IMR-90 (cell line): ENCODE data around the gene TLR6. TPM values are rescaled to one million over a fixed set of nuclear protein-coding genes. Genes with fewer than 3 reads are reported as not detected.

Experiments
- ATAC-seq: fragments of 200-7000 bp; cut with Tn5 transposase; 2 replicates; pipeline ENCODE4 v1.9.1; 2020; ENCODE audit warnings: low read depth, mild to moderate bottlenecking, moderate library complexity
- BruUV-seq: library from RNA; stranded (reverse); fragments of 400-500 nt; replicated peaks from 2 replicates; lab custom pipeline; 2021; lab: Mats Ljungman, UMichigan
- CTCF ChIA-PET: fragments of 300-600 bp; formaldehyde crosslinking; extraction: SDS; loops from one replicate; lab custom pipeline; 2021; ENCODE audit warnings: antibody characterized with exemption; lab: Yijun Ruan, JAX
- POLR2A ChIA-PET: fragments of 300-600 bp; sonication (Branson Sonifier 250); formaldehyde crosslinking; loops from one replicate; lab custom pipeline; 2022; ENCODE audit warnings: antibody characterized with exemption; ENCODE audit not compliant: unreplicated experiment; lab: Charles Lee
- DNase-seq: peaks from one replicate; pipeline ENCODE4 v3.0.0; 2013
- H2AFZ ChIP-seq: replicated peaks from 2 replicates; pipeline ENCODE3; 2013; ENCODE audit warnings: low read length, mild to moderate bottlenecking; ENCODE audit not compliant: poor library complexity
- H2AK5ac ChIP-seq: 2 replicates; pipeline ENCODE4 v1.6.1; 2013; ENCODE audit warnings: low read depth, low read length, inconsistent platforms
- H2AK9ac ChIP-seq: replicated peaks from 2 replicates; pipeline ENCODE3; 2013; ENCODE audit warnings: mild to moderate bottlenecking, low read depth, low read length, moderate library complexity; ENCODE audit not compliant: poor library complexity
- H2BK120ac ChIP-seq: 2 replicates; pipeline ENCODE4 v1.6.1; 2013; ENCODE audit warnings: low read depth, low read length, inconsistent platforms
- H2BK15ac ChIP-seq: 3 replicates; pipeline ENCODE4 v1.6.1; 2013; ENCODE audit warnings: low read depth, low read length, inconsistent platforms
- H2BK20ac ChIP-seq: 2 replicates; pipeline ENCODE4 v1.6.1; 2013; ENCODE audit warnings: low read depth, mild to moderate bottlenecking, inconsistent platforms, low read length, moderate library complexity
- H2BK5ac ChIP-seq: 2 replicates; pipeline ENCODE4 v1.6.1; 2013; ENCODE audit warnings: mild to moderate bottlenecking, low read depth, low read length, inconsistent platforms; ENCODE audit not compliant: poor library complexity, severe bottlenecking
- H3K14ac ChIP-seq: replicated peaks from 2 replicates; pipeline ENCODE4 v1.6.1; 2013; ENCODE audit warnings: low read depth, low read length, inconsistent platforms
- H3K18ac ChIP-seq: 2 replicates; pipeline ENCODE4 v1.6.1; 2013; ENCODE audit warnings: low read depth, low read length, control low read depth
- H3K23ac ChIP-seq: 2 replicates; pipeline ENCODE4 v1.6.1; 2013; ENCODE audit warnings: low read depth, low read length, inconsistent platforms
- H3K27ac ChIP-seq: 2 replicates; pipeline ENCODE4 v1.5.1; 2013; ENCODE audit warnings: mild to moderate bottlenecking, control low read depth, low read length; ENCODE audit not compliant: insufficient read depth
- H3K27me3 ChIP-seq: 2 replicates; pipeline ENCODE4 v1.6.1; 2013; ENCODE audit warnings: low read length; ENCODE audit not compliant: control insufficient read depth, insufficient read depth
- H3K36me3 ChIP-seq: 2 replicates; pipeline ENCODE4 v1.6.1; 2013; ENCODE audit warnings: low read length, mixed read lengths; ENCODE audit not compliant: control insufficient read depth, insufficient read depth
- H3K4ac ChIP-seq: 2 replicates; pipeline ENCODE4 v1.6.1; 2013; ENCODE audit warnings: low read depth, low read length, inconsistent platforms
- H3K4me1 ChIP-seq: 2 replicates; pipeline ENCODE4 v1.6.1; 2013; ENCODE audit warnings: low read length, mixed read lengths; ENCODE audit not compliant: control insufficient read depth, insufficient read depth
- H3K4me2 ChIP-seq: 2 replicates; pipeline ENCODE4 v1.6.1; 2013; ENCODE audit warnings: low read depth, mild to moderate bottlenecking, control low read depth, low read length, moderate library complexity
- H3K4me3 ChIP-seq: 2 replicates; pipeline ENCODE4 v1.5.1; 2013; ENCODE audit warnings: low read depth, mild to moderate bottlenecking, control low read depth, low read length, moderate library complexity; ENCODE audit not compliant: insufficient read depth
- H3K56ac ChIP-seq: 2 replicates; pipeline ENCODE4 v1.6.1; 2013; ENCODE audit warnings: low read length, inconsistent platforms; ENCODE audit not compliant: insufficient read depth; ENCODE audit errors: extremely low read depth
- H3K79me1 ChIP-seq, 2 experiments: 2 replicates each; pipeline ENCODE4 v1.6.1; 2013; ENCODE audit warnings: low read length in 2 of 2, inconsistent platforms in 1 of 2, low read depth in 1 of 2
- H3K9ac ChIP-seq: 2 replicates; pipeline ENCODE4 v1.6.1; 2013; ENCODE audit warnings: low read depth, low read length, control low read depth
- H3K9me1 ChIP-seq: 2 replicates; pipeline ENCODE4 v1.6.1; 2013; ENCODE audit warnings: low read length, inconsistent platforms; ENCODE audit not compliant: insufficient read depth
- H3K9me3 ChIP-seq: 2 replicates; pipeline ENCODE4 v1.6.1; 2013; ENCODE audit warnings: low read length; ENCODE audit not compliant: control insufficient read depth, insufficient read depth
- H4K20me1 ChIP-seq: 2 replicates; pipeline ENCODE4 v1.6.1; 2013; ENCODE audit warnings: low read length, inconsistent platforms; ENCODE audit not compliant: insufficient read depth
- H4K5ac ChIP-seq: 2 replicates; pipeline ENCODE4 v1.6.1; 2013; ENCODE audit warnings: mild to moderate bottlenecking, low read depth, low read length, control low read depth
- H4K8ac ChIP-seq, 2 experiments: 2 replicates each; pipeline ENCODE4 v1.6.1; 2013; ENCODE audit warnings: low read depth in 2 of 2, low read length in 2 of 2, control low read depth in 1 of 2, inconsistent platforms in 1 of 2
- H4K91ac ChIP-seq: 2 replicates; pipeline ENCODE4 v1.6.1; 2013; ENCODE audit warnings: low read depth, low read length, inconsistent platforms; ENCODE audit not compliant: insufficient read depth
- BHLHE40 ChIP-seq: fragments of 150-350 bp; IDR thresholded peaks from 2 replicates; pipeline ENCODE4 v1.6.1; 2016; ENCODE audit warnings: mild to moderate bottlenecking, low read depth, low read length
- CEBPB ChIP-seq: IDR thresholded peaks from 2 replicates; pipeline ENCODE4 v1.6.1; 2012; ENCODE audit warnings: low read depth, low read length, improper control_type of control experiment
- CHD1 ChIP-seq: IDR thresholded peaks from 2 replicates; pipeline ENCODE4 v1.6.1; 2012; ENCODE audit warnings: low read depth, low read length, improper control_type of control experiment
- FOS ChIP-seq: fragments of 150-350 bp; IDR thresholded peaks from 2 replicates; pipeline ENCODE4 v1.6.1; 2016; ENCODE audit warnings: low read depth, low read length
- MAFK ChIP-seq: IDR thresholded peaks from 2 replicates; pipeline ENCODE4 v1.6.1; 2012; ENCODE audit warnings: low read depth, low read length, improper control_type of control experiment
- MAZ ChIP-seq: IDR thresholded peaks from 2 replicates; pipeline ENCODE4 v1.6.1; 2012; ENCODE audit warnings: low read depth, mild to moderate bottlenecking, low read length, improper control_type of control experiment, moderate library complexity, borderline replicate concordance
- MXI1 ChIP-seq: IDR thresholded peaks from 2 replicates; pipeline ENCODE4 v1.6.1; 2012; ENCODE audit warnings: low read depth, mild to moderate bottlenecking, low read length, moderate library complexity, borderline replicate concordance
- NFE2L2 ChIP-seq: fragments of 150-350 bp; IDR thresholded peaks from 2 replicates; pipeline ENCODE4 v1.6.1; 2016; ENCODE audit warnings: low read depth, mild to moderate bottlenecking, low read length
- POLR2A ChIP-seq: IDR thresholded peaks from 2 replicates; pipeline ENCODE4 v1.6.1; 2012; ENCODE audit warnings: mild to moderate bottlenecking, low read depth, low read length
- RAD21 ChIP-seq: IDR thresholded peaks from 2 replicates; pipeline ENCODE4 v1.6.1; 2012; ENCODE audit warnings: low read length, improper control_type of control experiment
- RCOR1 ChIP-seq: IDR thresholded peaks from 2 replicates; pipeline ENCODE4 v1.6.1; 2012; ENCODE audit warnings: mild to moderate bottlenecking, low read length, improper control_type of control experiment; ENCODE audit not compliant: insufficient replicate concordance
- RFX5 ChIP-seq: IDR thresholded peaks from 2 replicates; pipeline ENCODE4 v1.8.0; 2012; ENCODE audit warnings: low read depth, mild to moderate bottlenecking, low read length, moderate library complexity
- SMC3 ChIP-seq: fragments of 150-350 bp; IDR thresholded peaks from 2 replicates; pipeline ENCODE4 v1.6.1; 2016; ENCODE audit warnings: low read depth, mild to moderate bottlenecking, antibody characterized with exemption, low read length, moderate library complexity
- WGBS, 2 experiments: methylation state at CpG; one replicate each; pipeline versions ENCODE4 v1.1.5 to v1.1.7; 2013; ENCODE audit warnings: missing lambda C conversion rate in 2 of 2; ENCODE audit not compliant: insufficient read length in 1 of 2; ENCODE audit errors: extremely low coverage in 2 of 2; 5-methylcytosine and 5-hydroxymethylcytosine counted together
- dilution Hi-C: fragments of 300-500 bp; cut with HindIII; formaldehyde crosslinking; loops from one replicate; pipeline ENCODE4 v1.14.3; 2018; ENCODE audit warnings: low sequenced_read_pairs; ENCODE audit not compliant: unreplicated experiment
- in situ Hi-C: fragments of 300-500 bp; cut with MboI; formaldehyde crosslinking; loops from 3 replicates; pipeline ENCODE4 v1.14.3; 2019; ENCODE audit warnings: low sequenced_read_pairs, inconsistent platforms, mixed read lengths
- intact Hi-C: fragments of 100-400 bp; cut with micrococcal nuclease; formaldehyde crosslinking; loops from 2 replicates; pipeline ENCODE4 v1.10.0; 2022
- polyA plus RNA-seq, 3 experiments: library from polyadenylated mRNA; depleted of rRNA; stranded (reverse); fragments of >200 nt; gene quantifications; 2 replicates each; pipeline ENCODE4 v1.2.3, GENCODE V29; 2012; ENCODE audit warnings: low replicate concordance in 1 of 3
- total RNA-seq: library from RNA; depleted of rRNA; stranded (reverse); fragments of >200 nt; gene quantifications from 2 replicates; pipeline ENCODE4 v1.2.3, GENCODE V29; 2012
- TF ChIP-seq, protein P1 (sequence below): conservative IDR thresholded peaks from 2 replicates; pipeline ENCODE4 v1.5.1; 2012; ENCODE audit warnings: mild to moderate bottlenecking, low read depth, low read length, improper control_type of control experiment
- TF ChIP-seq, protein P2 (sequence below): fragments of 150-350 bp; IDR thresholded peaks from 2 replicates; pipeline ENCODE4 v1.6.1; 2016; ENCODE audit warnings: low read depth, mild to moderate bottlenecking, low read length, moderate library complexity, borderline replicate concordance
- TF ChIP-seq, protein P3 (sequence below): fragments of 150-350 bp; IDR thresholded peaks from 2 replicates; pipeline ENCODE4 v1.6.1; 2017; ENCODE audit warnings: mild to moderate bottlenecking, antibody characterized with exemption, low read length, low read depth

The TLR6 gene
- total and polyA plus RNA-seq, 2 of the 4 experiments (the other 2 are of a cell fraction) = 1.4 to 3.9 TPM

DNA sequence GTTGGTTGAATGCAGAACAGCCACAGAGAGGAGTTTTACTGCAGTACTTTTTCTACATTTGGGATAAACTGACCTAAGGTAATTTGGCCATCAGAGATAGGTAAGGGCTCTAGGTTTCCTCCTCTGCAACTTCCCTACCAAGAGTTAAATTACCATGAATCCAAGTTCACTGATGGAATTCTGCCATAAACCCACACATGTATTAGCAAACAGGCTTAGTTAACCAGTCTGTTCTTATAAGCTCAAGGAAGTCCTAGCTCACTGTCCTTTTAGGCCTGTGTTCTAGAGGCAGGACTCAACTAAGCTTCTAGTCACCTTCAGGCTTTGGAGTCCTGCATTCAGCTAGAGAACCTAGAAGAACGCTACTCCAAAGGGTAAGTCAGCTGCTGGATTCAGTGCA lies 15.0 kb upstream of the TLR6 start:
- H4K5ac ChIP-seq = no peak overlapping the region; the same call in 1 of the 2 replicates
- dilution Hi-C loops = no loop called here
- no CpG with 5 or more reads among the region's 1 CpG for WGBS, 2 experiments
- H2BK20ac ChIP-seq = no peak overlapping the region
- H2BK15ac ChIP-seq = no peak overlapping the region
- no peak overlapping the region for H2AK5ac ChIP-seq
- H2BK5ac ChIP-seq = peak overlapping the region; percentile 27
- H3K79me1 ChIP-seq = peaks cover 17 to 66% of the 10 kb centered on the region in 2 experiments
- TF ChIP-seq RAD21 = no peak
- TF ChIP-seq MAFK = no peak
- TF ChIP-seq, protein P1, sequence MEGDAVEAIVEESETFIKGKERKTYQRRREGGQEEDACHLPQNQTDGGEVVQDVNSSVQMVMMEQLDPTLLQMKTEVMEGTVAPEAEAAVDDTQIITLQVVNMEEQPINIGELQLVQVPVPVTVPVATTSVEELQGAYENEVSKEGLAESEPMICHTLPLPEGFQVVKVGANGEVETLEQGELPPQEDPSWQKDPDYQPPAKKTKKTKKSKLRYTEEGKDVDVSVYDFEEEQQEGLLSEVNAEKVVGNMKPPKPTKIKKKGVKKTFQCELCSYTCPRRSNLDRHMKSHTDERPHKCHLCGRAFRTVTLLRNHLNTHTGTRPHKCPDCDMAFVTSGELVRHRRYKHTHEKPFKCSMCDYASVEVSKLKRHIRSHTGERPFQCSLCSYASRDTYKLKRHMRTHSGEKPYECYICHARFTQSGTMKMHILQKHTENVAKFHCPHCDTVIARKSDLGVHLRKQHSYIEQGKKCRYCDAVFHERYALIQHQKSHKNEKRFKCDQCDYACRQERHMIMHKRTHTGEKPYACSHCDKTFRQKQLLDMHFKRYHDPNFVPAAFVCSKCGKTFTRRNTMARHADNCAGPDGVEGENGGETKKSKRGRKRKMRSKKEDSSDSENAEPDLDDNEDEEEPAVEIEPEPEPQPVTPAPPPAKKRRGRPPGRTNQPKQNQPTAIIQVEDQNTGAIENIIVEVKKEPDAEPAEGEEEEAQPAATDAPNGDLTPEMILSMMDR = no peak
- TF ChIP-seq BHLHE40 = no peak
- TF ChIP-seq CHD1 = no peak
- TF ChIP-seq POLR2A = no peak
- no peak for TF ChIP-seq CEBPB
- TF ChIP-seq, protein P2, sequence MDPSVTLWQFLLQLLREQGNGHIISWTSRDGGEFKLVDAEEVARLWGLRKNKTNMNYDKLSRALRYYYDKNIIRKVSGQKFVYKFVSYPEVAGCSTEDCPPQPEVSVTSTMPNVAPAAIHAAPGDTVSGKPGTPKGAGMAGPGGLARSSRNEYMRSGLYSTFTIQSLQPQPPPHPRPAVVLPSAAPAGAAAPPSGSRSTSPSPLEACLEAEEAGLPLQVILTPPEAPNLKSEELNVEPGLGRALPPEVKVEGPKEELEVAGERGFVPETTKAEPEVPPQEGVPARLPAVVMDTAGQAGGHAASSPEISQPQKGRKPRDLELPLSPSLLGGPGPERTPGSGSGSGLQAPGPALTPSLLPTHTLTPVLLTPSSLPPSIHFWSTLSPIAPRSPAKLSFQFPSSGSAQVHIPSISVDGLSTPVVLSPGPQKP = no peak
- no peak for TF ChIP-seq RCOR1
- TF ChIP-seq RFX5 = no peak
- no peak for TF ChIP-seq MAZ
- TF ChIP-seq NFE2L2 = no peak
- TF ChIP-seq, protein P3, sequence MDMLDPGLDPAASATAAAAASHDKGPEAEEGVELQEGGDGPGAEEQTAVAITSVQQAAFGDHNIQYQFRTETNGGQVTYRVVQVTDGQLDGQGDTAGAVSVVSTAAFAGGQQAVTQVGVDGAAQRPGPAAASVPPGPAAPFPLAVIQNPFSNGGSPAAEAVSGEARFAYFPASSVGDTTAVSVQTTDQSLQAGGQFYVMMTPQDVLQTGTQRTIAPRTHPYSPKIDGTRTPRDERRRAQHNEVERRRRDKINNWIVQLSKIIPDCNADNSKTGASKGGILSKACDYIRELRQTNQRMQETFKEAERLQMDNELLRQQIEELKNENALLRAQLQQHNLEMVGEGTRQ = no peak
- no peak for TF ChIP-seq FOS
- no peak for TF ChIP-seq MXI1
- TF ChIP-seq SMC3 = no peak
- H3K9me3 ChIP-seq = no peaks in the 10 kb centered on the region
- POLR2A ChIA-PET = no interaction called here
- peaks cover 19% of the 10 kb centered on the region for H3K36me3 ChIP-seq
- BruUV-seq = no TSS peak
- DNase-seq (peak; percentile 28), ATAC-seq (no peak)
- H3K9ac ChIP-seq = no peak overlapping the region
- H3K9me1 ChIP-seq = peaks cover 12% of the 10 kb centered on the region
- H4K20me1 ChIP-seq = peaks cover 66% of the 10 kb centered on the region
- intact Hi-C loops = no loop called here
- H3K27me3 ChIP-seq = no peaks in the 10 kb centered on the region
- no peak overlapping the region for H3K4ac ChIP-seq
- H4K8ac ChIP-seq = no peak overlapping the region
- in situ Hi-C loops = no loop called here
- H4K91ac ChIP-seq = no peak overlapping the region
- H3K4me2 ChIP-seq = peak overlapping the region; percentile 65; the same call in 1 of the 2 replicates
- H3K4me1 ChIP-seq = peaks cover 28% of the 10 kb centered on the region
- H2AK9ac ChIP-seq = no peak overlapping the region
- H2BK120ac ChIP-seq = no peak overlapping the region
- H3K56ac ChIP-seq = no peak overlapping the region
- H3K14ac ChIP-seq = peak overlapping the region; percentile 40; the same call in 1 of the 2 replicates
- CTCF ChIA-PET = no interaction called here
- no peak overlapping the region for H2AFZ ChIP-seq
- H3K18ac ChIP-seq = peak overlapping the region; percentile 42; the same call in 1 of the 2 replicates
- H3K4me3 ChIP-seq = no peak overlapping the region
- H3K27ac ChIP-seq = no peak overlapping the region; the same call in 1 of the 2 replicates
- peak overlapping the region; percentile 67 for H3K23ac ChIP-seq
